SH-SY5Y (cell line): ENCODE measurements around the gene SNTG2.

Source experiments
- GATA2 ChIP-seq: IDR thresholded peaks from 2 replicates; pipeline ENCODE4 v1.6.1; 2011; ENCODE audit warnings: mild to moderate bottlenecking, low read depth, low read length
- GATA3 ChIP-seq: IDR thresholded peaks from 2 replicates; pipeline ENCODE4 v1.6.1; 2011; ENCODE audit warnings: low read depth, mild to moderate bottlenecking, low read length, moderate library complexity

The SNTG2 gene

GRCh38 chr2:1130922-1131321 lies 180.3 kb downstream of the SNTG2 start:
- TF ChIP-seq GATA3 (no peak), GATA2 (no peak)

GRCh38 chr2:1132328-1132969 lies 181.8 kb downstream of the SNTG2 start:
- TF ChIP-seq GATA2: no peak
- TF ChIP-seq GATA3: no peak

- TF ChIP-seq GATA3 (no peak), GATA2 (no peak)
Measured at GRCh38 chr2:1134629-1135028, 184.0 kb downstream of the SNTG2 start.

GRCh38 chr2:1136067-1136466 lies 185.4 kb downstream of the SNTG2 start:
- TF ChIP-seq GATA3 (no peak), GATA2 (no peak)

- TF ChIP-seq GATA3: no peak
- no peak for TF ChIP-seq GATA2
Measured at GRCh38 chr2:1136846-1137245, 186.2 kb downstream of the SNTG2 start.

- TF ChIP-seq GATA3 (no peak), GATA2 (no peak)
Measured at GRCh38 chr2:1137264-1137663, 186.6 kb downstream of the SNTG2 start.

- TF ChIP-seq GATA2 (no peak), GATA3 (no peak)
Measured at GRCh38 chr2:1137913-1138391, 187.3 kb downstream of the SNTG2 start.

- TF ChIP-seq GATA3 (no peak), GATA2 (no peak)
Measured at GRCh38 chr2:1140389-1141003, 189.8 kb downstream of the SNTG2 start.

GRCh38 chr2:1141079-1141478 lies 190.4 kb downstream of the SNTG2 start:
- TF ChIP-seq GATA3 (no peak), GATA2 (no peak)

- TF ChIP-seq GATA2 (no peak), GATA3 (no peak)
Measured at GRCh38 chr2:1143129-1143528, 192.5 kb downstream of the SNTG2 start.

GRCh38 chr2:1147873-1148612 lies 197.4 kb downstream of the SNTG2 start:
- TF ChIP-seq GATA2 (no peak), GATA3 (no peak)

- TF ChIP-seq GATA3 (no peak), GATA2 (no peak)
Measured at GRCh38 chr2:1150724-1151511, 200.3 kb downstream of the SNTG2 start.

- TF ChIP-seq GATA3 (no peak), GATA2 (no peak)
Measured at GRCh38 chr2:1152375-1152774, 201.7 kb downstream of the SNTG2 start.

GRCh38 chr2:1153920-1154319 lies 203.3 kb downstream of the SNTG2 start:
- no peak for TF ChIP-seq GATA3
- TF ChIP-seq GATA2: no peak
